SJSA1 (cell line): ENCODE data around the gene PTPRG. TPM values are rescaled to one million over a fixed set of nuclear protein-coding genes. Genes with fewer than 3 reads are reported as not detected.

Experiments
- DNase-seq, 2 experiments: peaks; one replicate each; pipeline ENCODE4 v3.0.0-alpha.2; 2015 to 2020; ENCODE audit warnings: low spot score in 2 of 2, low read depth in 1 of 2
- H3K27ac ChIP-seq: fragments of 250-450 bp; sonication (Bioruptor Pico); 2 replicates; pipeline ENCODE4 v1.5.1; 2020; ENCODE audit warnings: mild to moderate bottlenecking, moderate library complexity
- H3K27me3 ChIP-seq: fragments of 250-450 bp; sonication (Bioruptor Pico); replicated peaks from 2 replicates; pipeline ENCODE4 v1.5.1; 2020; ENCODE audit warnings: mild to moderate bottlenecking, moderate library complexity
- H3K36me3 ChIP-seq: fragments of 250-450 bp; sonication (Bioruptor Pico); 2 replicates; pipeline ENCODE4 v1.5.1; 2020; ENCODE audit warnings: mild to moderate bottlenecking
- H3K4me1 ChIP-seq: fragments of 250-450 bp; sonication (Bioruptor Pico); replicated peaks from 2 replicates; pipeline ENCODE4 v1.6.1; 2021; ENCODE audit warnings: mild to moderate bottlenecking
- H3K4me3 ChIP-seq: fragments of 250-450 bp; sonication (Bioruptor Pico); 2 replicates; pipeline ENCODE4 v1.5.1; 2020; ENCODE audit warnings: mild to moderate bottlenecking
- H3K9me3 ChIP-seq: fragments of 250-450 bp; sonication (Bioruptor Pico); replicated peaks from 2 replicates; pipeline ENCODE4 v1.5.1; 2020; ENCODE audit warnings: mild to moderate bottlenecking
- total RNA-seq: library from RNA; depleted of rRNA; stranded (reverse); fragments of >200 nt; shearing (Covaris generic); gene quantifications from 2 replicates; pipeline ENCODE4 v1.2.3, GENCODE V29; 2014

Gene PTPRG
- total RNA-seq, 1 experiment from 2014 or later = 18.5 TPM

- Histone ChIP-seq H3K36me3 (no peaks in the 10 kb centered on the region), H3K4me1 (no peaks in the 10 kb centered on the region), H3K9me3 (no peaks in the 10 kb centered on the region), H3K27me3 (no peaks in the 10 kb centered on the region), H3K4me3 (no peak overlapping the region), H3K27ac (no peak overlapping the region)
- DNase-seq = no peak
Measured at GRCh38 chr3:62154457-62155148, 593.2 kb downstream of the PTPRG start.

- H3K27ac ChIP-seq = no peak overlapping the region
Measured at GRCh38 chr3:62159056-62159708, 597.8 kb downstream of the PTPRG start.

DNA sequence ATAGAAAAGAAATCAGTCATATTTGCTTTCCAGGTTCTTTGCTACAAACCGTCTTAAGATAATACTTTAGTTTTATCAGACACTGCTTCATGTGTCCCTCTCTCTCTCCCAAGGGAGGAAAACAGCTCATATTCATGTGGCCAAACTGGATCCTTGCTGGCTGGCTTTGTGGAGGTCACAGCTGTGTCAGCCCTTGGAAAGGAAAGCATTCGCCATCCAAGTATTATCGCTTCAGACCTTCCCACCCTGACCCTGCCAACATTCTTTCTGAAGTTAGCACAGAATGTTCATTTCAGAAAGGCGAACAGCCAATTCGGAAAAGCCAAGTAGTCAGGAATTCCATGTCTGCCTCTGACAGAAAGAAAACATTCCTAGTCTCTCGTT, 598.3 kb downstream of the PTPRG start:
- H3K27ac ChIP-seq = no peak overlapping the region
- H3K36me3 ChIP-seq = no peaks in the 10 kb centered on the region
- H3K4me1 ChIP-seq = no peaks in the 10 kb centered on the region
- no peaks in the 10 kb centered on the region for H3K27me3 ChIP-seq
- H3K9me3 ChIP-seq = no peaks in the 10 kb centered on the region
- DNase-seq = no peak
- H3K4me3 ChIP-seq = no peak overlapping the region

More at GRCh38 chr3:62159056-62159708, 597.8 kb downstream of the PTPRG start:
- no peak for DNase-seq
- Histone ChIP-seq H3K27me3 (no peaks in the 10 kb centered on the region), H3K36me3 (no peaks in the 10 kb centered on the region), H3K4me1 (no peaks in the 10 kb centered on the region), H3K9me3 (no peaks in the 10 kb centered on the region), H3K4me3 (no peak overlapping the region)

GRCh38 chr3:62161371-62161770, 600.0 kb downstream of the PTPRG start:
- Histone ChIP-seq H3K27me3 (no peaks in the 10 kb centered on the region), H3K36me3 (no peaks in the 10 kb centered on the region), H3K4me1 (no peaks in the 10 kb centered on the region), H3K27ac (no peak overlapping the region), H3K9me3 (no peaks in the 10 kb centered on the region), H3K4me3 (no peak overlapping the region)
- no peak for DNase-seq

GRCh38 chr3:62164196-62164595, 602.8 kb downstream of the PTPRG start:
- no peak for DNase-seq
- no peaks in the 10 kb centered on the region for H3K9me3 ChIP-seq
- H3K27me3 ChIP-seq = no peaks in the 10 kb centered on the region
- no peaks in the 10 kb centered on the region for H3K36me3 ChIP-seq
- no peak overlapping the region for H3K27ac ChIP-seq
- no peak overlapping the region for H3K4me3 ChIP-seq
- no peaks in the 10 kb centered on the region for H3K4me1 ChIP-seq

GRCh38 chr3:62164746-62165145, 603.4 kb downstream of the PTPRG start:
- H3K27me3 ChIP-seq = no peaks in the 10 kb centered on the region

GRCh38 chr3:62167566-62168262, 606.3 kb downstream of the PTPRG start:
- H3K27me3 ChIP-seq = no peaks in the 10 kb centered on the region
- peaks cover 11% of the 10 kb centered on the region for H3K4me1 ChIP-seq
- no peak overlapping the region for H3K4me3 ChIP-seq
- H3K36me3 ChIP-seq = no peaks in the 10 kb centered on the region
- H3K9me3 ChIP-seq = no peaks in the 10 kb centered on the region
- no peak overlapping the region for H3K27ac ChIP-seq
- no peak for DNase-seq

More at GRCh38 chr3:62164746-62165145, 603.4 kb downstream of the PTPRG start:
- peaks cover 3% of the 10 kb centered on the region for H3K4me1 ChIP-seq
- no peak overlapping the region for H3K4me3 ChIP-seq
- DNase-seq = no peak
- no peaks in the 10 kb centered on the region for H3K36me3 ChIP-seq
- no peak overlapping the region for H3K27ac ChIP-seq
- no peaks in the 10 kb centered on the region for H3K9me3 ChIP-seq

DNA sequence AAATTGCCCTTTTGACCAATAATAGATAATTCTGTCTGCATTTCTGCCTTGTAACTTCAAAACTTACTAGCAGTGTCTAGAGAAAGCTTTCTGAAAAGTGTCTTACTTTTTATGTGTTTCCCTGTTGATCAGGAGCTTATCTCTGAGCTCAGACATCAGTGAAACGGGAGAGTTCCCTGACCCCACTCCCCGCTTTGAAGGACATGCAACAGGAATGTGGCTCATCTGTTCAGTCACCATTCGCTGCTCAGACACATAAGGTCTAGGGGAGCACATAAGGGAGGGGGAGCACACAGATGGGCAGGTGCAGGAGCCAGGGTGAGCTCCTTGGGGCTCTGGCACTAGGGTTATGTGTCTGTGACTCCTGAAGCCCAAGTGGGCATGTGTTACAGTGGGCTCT, 607.0 kb downstream of the PTPRG start:
- no peak for DNase-seq
- Histone ChIP-seq H3K27ac (no peak overlapping the region), H3K36me3 (no peaks in the 10 kb centered on the region), H3K4me3 (no peak overlapping the region), H3K9me3 (no peaks in the 10 kb centered on the region), H3K4me1 (peaks cover 11% of the 10 kb centered on the region), H3K27me3 (no peaks in the 10 kb centered on the region)

DNA sequence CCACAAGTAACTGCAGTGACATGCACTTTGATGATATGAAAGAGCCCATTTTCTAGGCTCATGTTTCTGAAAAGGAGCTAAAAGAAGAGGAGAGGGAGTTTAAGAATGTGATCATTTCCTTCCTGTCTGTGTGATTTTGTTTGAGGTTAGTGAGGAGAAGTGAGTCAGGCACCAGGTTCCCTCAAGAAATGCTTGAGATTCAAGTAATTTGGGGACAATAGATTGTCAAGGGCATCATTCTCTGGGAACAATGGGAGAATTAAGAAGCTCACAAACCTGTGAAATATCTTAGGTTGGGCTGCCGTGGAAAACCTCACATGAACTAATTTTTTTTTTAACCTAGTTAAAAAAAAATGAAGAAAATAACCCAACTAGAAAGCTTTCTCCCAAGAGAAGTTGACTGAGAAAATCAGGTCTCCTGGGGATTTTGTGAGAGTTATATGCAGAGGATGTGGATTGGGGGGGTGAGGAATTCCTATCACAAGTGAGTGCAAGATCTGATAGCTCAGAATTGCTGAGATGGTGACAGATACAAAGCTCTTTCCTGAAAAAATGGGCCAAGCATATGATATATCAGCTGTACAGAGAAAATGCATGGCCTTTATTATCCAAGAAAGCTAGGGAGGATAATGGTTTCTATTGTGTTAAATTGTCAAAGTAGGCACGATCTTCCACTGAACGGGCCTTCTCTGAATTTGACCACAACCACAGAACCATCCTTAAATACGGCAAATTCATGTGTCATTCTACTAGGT, 608.7 kb downstream of the PTPRG start:
- peaks cover 11% of the 10 kb centered on the region for H3K4me1 ChIP-seq
- no peaks in the 10 kb centered on the region for H3K27me3 ChIP-seq

GRCh38 chr3:62171789-62172188, 610.4 kb downstream of the PTPRG start:
- Histone ChIP-seq H3K27me3 (no peaks in the 10 kb centered on the region), H3K27ac (no peak overlapping the region), H3K36me3 (no peaks in the 10 kb centered on the region), H3K9me3 (no peaks in the 10 kb centered on the region), H3K4me3 (no peak overlapping the region), H3K4me1 (peaks cover 11% of the 10 kb centered on the region)
- no peak for DNase-seq

More for the DNA sequence above, 608.7 kb downstream of the PTPRG start:
- H3K4me3 ChIP-seq = no peak overlapping the region
- DNase-seq = peak in 1 of 2 experiments; percentile 7
- no peaks in the 10 kb centered on the region for H3K36me3 ChIP-seq
- H3K9me3 ChIP-seq = no peaks in the 10 kb centered on the region
- no peak overlapping the region for H3K27ac ChIP-seq

- Histone ChIP-seq H3K4me1 (peaks cover 11% of the 10 kb centered on the region), H3K27ac (no peak overlapping the region), H3K36me3 (no peaks in the 10 kb centered on the region), H3K27me3 (no peaks in the 10 kb centered on the region), H3K4me3 (no peak overlapping the region), H3K9me3 (no peaks in the 10 kb centered on the region)
- no peak for DNase-seq
Measured at GRCh38 chr3:62172199-62172598, 610.8 kb downstream of the PTPRG start.

DNA sequence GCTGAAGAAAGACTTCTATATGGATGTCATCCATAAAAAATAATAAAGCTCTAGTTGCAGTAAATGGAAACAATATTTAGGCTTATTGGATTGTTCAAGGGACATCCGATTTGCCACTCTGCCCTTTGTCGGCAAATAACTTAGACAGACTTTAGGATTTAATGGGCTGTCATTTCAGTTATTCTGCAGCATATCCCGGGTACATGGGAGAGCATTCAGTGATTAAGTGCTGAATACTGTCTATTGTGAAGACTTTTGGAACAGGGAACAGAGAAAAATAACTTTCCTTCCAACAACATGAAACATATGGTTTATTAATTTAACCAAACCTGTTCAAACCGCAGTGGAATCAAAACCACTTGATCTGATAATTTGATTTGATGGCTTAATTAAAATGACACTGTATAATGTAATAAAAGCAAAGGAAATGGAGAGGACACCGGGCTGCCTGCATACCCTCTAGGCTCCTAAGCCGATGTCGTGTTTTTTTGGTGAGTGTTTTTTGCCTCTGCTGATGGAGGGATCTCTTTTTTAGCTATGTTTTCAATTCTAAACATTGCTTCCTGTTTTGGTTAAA, 612.7 kb downstream of the PTPRG start:
- no peak for DNase-seq
- Histone ChIP-seq H3K9me3 (no peaks in the 10 kb centered on the region), H3K27me3 (no peaks in the 10 kb centered on the region), H3K4me1 (peaks cover 11% of the 10 kb centered on the region), H3K27ac (no peak overlapping the region), H3K36me3 (no peaks in the 10 kb centered on the region), H3K4me3 (no peak overlapping the region)

DNA sequence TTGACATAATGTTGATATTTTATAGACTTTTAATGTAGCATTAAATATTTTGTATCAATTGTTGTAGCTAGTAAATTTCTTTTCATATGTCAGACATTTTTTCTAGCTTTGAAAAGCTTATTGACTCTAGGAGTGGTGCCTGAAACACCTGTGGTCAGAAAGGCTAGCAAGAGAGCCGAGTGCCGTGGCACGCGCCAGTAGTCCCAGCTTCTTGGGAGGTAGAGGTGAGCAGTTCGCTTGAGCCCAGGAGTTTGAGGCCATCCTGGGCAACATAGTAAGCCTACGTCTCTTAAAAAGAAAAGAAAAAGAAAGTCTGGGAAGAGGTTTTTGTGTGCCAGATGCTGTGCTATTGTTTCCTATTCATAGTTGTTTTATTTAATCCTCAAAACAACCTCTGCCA, 613.8 kb downstream of the PTPRG start:
- H3K9me3 ChIP-seq = no peaks in the 10 kb centered on the region
- no peaks in the 10 kb centered on the region for H3K27me3 ChIP-seq
- no peaks in the 10 kb centered on the region for H3K36me3 ChIP-seq

More for the DNA sequence above, 613.8 kb downstream of the PTPRG start:
- Histone ChIP-seq H3K4me3 (no peak overlapping the region), H3K27ac (no peak overlapping the region), H3K4me1 (peaks cover 4% of the 10 kb centered on the region)
- DNase-seq = no peak
